A549 (cell line): ENCODE measurements around the gene OR4K17.

Experiments
- CHD2 ChIP-seq: fragments of 150-350 bp; IDR thresholded peaks from 2 replicates; pipeline ENCODE4 v1.6.1; 2014; ENCODE audit warnings: low read length; ENCODE audit not compliant: partially characterized antibody
- CTCF ChIP-seq: fragments of >200 bp; sonication (Bioruptor Twin); formaldehyde crosslinking; IDR thresholded peaks from 3 replicates; pipeline ENCODE4 v1.5.1; 2016
- KDM1A ChIP-seq: fragments of 200-600 bp; sonication (generic); IDR thresholded peaks from 2 replicates; pipeline ENCODE4 v1.6.1; 2016; ENCODE audit warnings: low read depth, mild to moderate bottlenecking
- MAFK ChIP-seq: fragments of 450-650 bp; IDR thresholded peaks from 2 replicates; pipeline ENCODE4 v1.6.1; 2014; ENCODE audit not compliant: partially characterized antibody
- SREBF2 ChIP-seq: fragments of 450-650 bp; IDR thresholded peaks from 2 replicates; pipeline ENCODE4 v1.6.1; 2014; ENCODE audit warnings: mild to moderate bottlenecking, moderate library complexity

DNA sequence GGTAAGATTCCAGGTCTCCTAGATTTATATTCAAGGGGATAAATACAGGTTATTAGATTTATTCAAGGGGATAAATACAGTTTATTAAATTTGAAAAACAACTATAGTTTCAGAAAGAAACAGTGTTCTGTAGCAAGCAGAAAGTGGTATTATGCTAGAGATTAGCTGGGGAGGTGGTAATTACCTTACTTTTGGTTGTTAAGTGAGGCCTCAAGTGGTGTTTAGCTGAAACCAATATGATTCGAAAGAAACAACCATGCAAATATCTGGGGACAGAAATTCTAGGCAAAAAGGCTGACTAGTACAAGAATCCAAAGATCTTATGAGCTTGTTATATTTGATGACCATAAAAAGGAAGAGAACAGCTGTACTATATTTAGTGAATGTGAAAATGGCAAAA lies 34.3 kb downstream of the OR4K17 start:
- TF ChIP-seq CTCF (no peak), KDM1A (no peak), SREBF2 (no peak), CHD2 (no peak), MAFK (no peak)
